GM19372 (cell line): Measurements from ENCODE around the gene SVEP1.
"Not testable (repeated sequence)": the region's sequence is repeated elsewhere in the genome, so short reads cannot be mapped to it uniquely, and the experiment has no call there.

Experiments used
- ATAC-seq: cut with Tn5 transposase; IDR thresholded peaks from one replicate; pipeline ENCODE4 v1.9.1; 2021; ENCODE audit warnings: mild to moderate bottlenecking, low read depth, moderate library complexity; ENCODE audit not compliant: unreplicated experiment

Gene SVEP1

DNA sequence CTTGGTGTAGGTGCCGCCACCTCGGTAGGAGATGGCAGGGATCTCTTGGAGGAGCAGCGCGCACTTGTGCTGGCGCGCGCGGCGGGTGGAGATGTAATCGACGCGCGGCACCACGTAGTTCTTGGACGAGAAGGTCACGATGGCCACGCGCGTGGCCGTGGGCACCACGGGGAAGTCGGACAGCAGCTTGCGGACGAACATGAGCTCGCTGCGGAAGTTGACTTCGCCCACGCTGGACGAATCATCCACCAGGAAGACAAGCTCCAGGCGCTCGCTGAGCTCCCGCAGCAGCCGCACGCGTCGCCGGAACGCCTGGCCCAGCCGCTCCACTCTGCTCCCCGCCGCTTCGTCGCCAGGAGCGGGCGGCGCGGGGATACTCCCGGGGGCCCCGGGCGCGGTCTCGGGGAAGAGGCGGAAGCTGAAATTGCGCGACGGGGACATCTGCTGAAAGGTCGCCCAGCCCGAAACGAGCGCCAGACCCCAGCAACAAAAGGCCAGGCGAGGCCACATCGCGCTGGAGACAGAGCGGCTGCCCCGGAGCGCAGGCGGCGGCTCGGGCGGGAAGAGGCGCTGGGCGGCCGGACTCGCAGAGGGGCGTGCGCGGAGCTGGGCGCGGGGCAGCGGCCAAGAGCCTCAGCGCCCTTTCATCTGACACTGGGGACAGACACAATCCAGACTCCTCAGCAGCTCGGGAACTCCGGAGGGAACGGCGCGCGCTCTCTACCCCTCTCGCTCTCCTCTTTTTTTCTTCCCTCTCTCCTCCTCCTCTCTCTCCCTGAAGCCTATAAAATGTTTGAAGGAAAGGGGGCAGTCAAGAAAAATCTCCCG is at the start of gene SVEP1:
SVEP1 (minus strand) TSS at position 708 of the 828 bp plus-strand sequence; CDS start at position 510, 198 bp downstream.
- no peak for ATAC-seq

DNA sequence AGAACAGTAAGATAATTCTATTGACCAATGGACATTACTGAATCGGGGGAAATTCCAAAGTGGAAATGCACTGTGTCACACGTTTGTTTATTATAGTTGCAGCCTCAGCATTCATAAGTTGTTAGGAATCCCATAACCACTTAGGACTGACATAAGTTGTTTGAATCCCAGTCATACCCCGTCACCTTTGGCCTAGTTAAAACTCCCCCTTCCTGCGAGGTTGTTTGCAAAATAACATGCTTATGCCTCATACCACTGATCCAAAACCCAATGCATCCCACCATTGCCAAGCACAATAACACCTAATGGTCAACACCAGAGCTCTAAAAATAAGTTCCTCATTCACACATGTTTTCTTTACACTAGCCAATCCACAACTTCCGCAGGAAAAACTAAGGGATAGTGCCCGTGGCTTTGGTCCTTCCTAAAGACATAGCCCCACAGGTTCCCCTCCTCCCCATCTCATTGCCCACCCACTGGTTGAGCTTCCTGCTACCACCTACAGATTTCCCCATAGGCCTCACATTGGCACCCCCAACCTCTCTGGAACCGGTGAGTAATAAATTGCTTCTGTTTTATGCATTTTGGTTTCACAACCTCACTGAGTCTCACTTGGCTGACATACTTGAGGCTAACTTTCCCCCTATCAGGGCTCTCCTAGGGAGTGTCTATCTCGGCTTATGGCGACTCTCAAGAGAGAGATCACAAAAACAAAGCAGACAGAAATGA is 46.7 kb upstream of the SVEP1 start:
- ATAC-seq: peak; percentile 84

GRCh38 chr9:110623462-110624025 is 44.0 kb upstream of the SVEP1 start:
- peak; percentile 53 for ATAC-seq

DNA sequence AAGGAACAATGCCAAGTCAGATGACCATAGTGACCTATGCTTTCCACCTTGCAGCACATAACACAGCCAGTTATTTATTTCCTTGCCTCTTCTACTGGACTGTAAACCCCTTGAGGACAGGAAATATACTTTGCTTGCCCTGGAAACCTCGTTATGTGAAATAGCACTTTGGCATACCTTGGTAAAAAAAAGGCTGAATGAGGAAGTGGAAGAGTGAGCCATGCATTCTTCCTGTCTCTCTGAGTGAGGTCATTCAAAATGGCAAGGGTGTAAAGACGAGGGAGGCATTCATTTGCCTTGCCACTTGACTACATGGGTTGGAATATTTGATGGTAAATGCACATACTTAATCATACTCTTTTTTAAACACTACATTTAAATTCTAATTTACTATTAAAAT is 42.8 kb upstream of the SVEP1 start:
- no peak for ATAC-seq

- ATAC-seq: no peak
Measured at GRCh38 chr9:110620726-110621125, 41.2 kb upstream of the SVEP1 start.

GRCh38 chr9:110619831-110620230 is 40.3 kb upstream of the SVEP1 start:
- ATAC-seq: no peak

DNA sequence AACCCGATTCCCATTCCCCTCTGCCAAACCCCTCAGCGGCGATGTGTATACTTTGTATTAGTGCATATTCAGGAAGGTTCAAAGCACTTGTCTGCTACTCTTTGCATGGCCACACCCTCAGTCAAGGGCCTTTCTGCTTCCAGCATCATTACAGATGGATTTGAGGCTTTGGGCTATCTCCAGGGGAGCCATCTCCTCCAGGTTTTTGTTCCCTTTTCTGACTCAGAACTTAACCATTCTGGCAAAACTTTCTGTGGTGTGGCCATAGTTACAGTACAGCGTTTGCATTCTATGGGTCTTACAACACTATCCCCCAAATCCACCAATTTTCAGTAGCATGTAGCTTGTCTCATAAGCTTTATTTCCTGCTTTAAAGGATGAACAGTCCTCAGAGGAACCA is 36.0 kb upstream of the SVEP1 start:
- ATAC-seq: no peak

DNA sequence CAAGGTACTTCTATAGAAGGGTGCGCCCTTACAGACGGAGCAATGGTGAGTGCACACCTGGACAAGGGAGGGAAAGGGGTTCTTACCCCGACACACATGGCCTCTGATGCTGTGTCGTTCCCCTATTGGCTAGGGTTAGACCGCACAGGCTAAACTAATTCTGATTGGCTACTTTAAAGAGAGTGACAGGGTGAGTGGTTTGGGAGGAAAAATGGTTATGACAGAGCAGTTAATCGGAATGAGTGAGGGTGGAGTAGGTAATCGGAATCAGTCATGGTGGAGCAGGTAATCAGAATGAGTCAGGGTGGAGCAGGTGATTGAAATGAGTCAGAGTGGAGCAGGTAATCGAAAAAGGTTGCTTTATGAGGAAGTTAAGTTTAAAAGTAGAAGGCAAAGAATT is 35.0 kb upstream of the SVEP1 start:
- not testable (repeated sequence) for ATAC-seq

GRCh38 chr9:110606179-110606790 is 26.7 kb upstream of the SVEP1 start:
- ATAC-seq: no peak

DNA sequence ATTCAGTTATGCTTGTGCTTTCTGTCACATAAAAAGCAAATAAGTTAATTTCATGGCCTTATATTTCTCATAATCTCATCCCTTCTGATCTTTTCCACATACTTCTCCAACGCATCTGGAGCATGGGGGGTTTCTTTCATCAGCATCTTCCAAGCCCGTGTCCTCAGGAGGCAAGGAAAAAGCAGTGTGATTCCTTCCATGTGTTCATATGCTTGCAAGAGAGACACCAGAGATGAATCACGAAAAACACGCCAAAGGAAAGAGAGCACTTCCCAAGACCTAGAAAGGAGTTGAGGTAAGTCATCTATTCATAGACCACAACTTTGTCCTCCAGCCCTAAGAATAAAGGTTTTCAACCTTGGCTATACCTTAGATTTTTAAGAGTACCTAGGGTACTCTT is 26.0 kb upstream of the SVEP1 start:
- ATAC-seq: no peak

DNA sequence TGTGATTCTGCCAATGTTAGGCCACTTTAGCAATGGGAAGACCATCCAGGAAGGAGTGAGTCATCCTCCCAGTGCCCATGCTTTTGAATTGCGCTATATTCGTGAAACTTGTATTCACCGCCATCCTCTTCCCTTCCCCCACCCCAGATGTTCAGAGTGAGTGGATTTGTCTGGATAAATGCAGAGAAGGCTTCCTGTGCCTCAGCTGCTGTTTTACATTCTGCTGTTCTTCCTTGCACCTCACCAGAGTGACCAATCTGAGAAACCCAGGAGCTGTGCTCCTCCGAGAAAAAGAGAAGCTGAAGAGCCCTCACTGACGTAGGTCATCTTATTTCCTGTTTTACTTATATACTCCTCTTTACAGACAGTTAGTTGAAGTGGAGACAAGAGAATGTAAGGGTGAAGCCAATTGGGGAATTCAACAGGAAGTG is 24.6 kb upstream of the SVEP1 start:
- ATAC-seq: no peak

- ATAC-seq: no peak
Measured at GRCh38 chr9:110602281-110602680, 22.7 kb upstream of the SVEP1 start.

DNA sequence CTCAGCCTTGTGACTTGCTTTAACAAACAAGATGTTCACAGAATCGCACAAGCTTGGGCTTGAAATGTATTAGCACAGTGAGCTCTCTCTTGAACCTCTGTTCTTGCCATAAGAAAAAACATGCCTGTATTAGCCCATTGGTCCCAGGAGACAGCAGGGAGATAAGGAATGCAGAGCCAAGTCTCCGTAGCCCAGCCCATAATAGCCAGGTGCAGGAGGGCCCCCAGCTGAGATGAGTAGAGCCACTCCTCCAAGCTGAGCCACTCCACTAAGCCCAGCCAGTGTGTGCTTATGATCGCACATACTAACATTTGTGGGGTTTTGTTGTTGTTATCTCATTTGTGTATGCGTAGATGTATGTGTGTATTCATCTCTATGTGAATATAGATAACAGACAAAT is 21.6 kb upstream of the SVEP1 start:
- no peak for ATAC-seq

- no peak for ATAC-seq
Measured at GRCh38 chr9:110599468-110599867, 19.9 kb upstream of the SVEP1 start.

DNA sequence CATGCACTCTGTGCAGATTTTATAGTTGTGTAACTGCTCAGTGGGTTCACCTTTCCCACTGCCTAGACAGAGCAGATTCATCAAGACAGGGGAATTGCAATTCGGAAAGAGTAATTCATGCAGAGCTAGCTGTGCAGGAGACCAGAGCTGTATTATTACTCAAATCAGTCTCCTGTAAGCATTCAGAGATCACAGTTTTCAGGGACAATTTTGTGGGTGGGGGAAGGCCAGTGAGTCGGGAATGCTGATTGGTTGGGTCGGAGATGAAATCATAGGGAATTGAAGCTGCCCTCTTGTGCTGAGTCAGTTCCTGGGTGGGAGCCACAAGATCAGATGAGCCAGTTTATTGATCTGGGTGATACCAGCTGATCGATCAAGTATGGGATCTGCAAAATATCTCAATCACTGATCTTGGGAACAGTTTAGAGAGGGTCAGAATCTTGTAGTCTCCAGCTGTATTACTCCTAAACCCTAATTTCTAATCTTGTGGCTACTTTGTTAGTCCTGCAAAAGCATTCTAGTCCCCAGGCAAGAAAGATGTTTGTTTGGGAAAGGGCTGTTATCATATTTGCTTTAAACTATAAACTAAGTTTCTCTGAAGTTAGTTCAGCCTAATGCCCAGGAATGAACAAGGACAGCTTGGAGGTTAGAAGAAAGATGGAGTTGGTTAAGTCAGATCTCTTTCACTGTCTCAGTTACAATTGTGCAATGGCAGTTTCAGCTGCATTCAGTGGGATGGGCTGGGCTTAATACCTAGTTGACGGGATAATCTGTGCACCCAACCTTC is 12.7 kb upstream of the SVEP1 start:
- no peak for ATAC-seq

DNA sequence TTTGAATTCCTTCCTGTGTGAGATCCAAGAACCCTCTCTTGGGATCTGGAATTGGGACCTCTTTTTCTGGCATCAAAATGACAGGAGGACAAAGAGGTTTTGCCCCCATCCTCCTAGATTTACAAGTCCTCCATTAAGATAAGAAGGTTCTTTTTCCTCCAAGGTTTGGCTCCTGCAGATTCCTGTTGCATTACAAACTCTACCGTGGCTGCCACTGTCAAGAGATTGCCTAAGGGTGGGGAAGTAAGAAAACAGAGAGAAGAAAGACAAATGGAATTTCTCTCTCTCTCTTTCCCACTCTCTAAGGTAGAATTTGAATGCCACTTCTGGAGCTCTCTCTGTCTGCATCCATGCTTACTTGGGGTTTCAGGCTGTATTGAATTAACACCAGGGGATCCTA is 12.0 kb upstream of the SVEP1 start:
- no peak for ATAC-seq

- ATAC-seq: no peak
Measured at GRCh38 chr9:110590816-110591215, 11.3 kb upstream of the SVEP1 start.

DNA sequence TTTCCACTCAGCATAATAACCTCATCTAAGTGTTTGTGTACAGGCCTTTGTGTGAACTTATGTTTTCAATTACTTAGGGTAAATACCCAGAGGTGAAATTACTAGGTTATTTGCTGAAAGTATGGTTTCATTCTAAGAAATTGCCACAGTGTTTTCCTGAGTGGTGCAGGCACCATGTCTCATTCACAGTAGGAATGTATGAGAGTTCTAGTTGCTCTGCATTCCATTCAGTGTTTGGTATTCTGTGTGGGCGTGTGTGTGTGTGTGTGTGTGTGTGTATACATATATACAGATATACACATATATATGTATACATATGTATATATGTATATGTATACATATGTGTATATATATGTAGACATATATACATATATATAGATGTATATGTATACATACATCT is 8.8 kb upstream of the SVEP1 start:
- ATAC-seq: no peak

- ATAC-seq: no peak
Measured at GRCh38 chr9:110583237-110583636, 3.7 kb upstream of the SVEP1 start.

- ATAC-seq: no peak
Measured at GRCh38 chr9:110582156-110582555, 2.6 kb upstream of the SVEP1 start.
